K562 (cell line): ENCODE data around the gene R3HDM2. TPM values are rescaled to one million over a fixed set of nuclear protein-coding genes. Genes with fewer than 3 reads are reported as not detected.

ENCODE experiments used
- polyA plus RNA-seq, 8 experiments: library from polyadenylated mRNA; depleted of rRNA in 4 of 8; stranded (reverse) in 5 of 8; unstranded in 3 of 8; fragments of >200 nt; fragmentation: Nextera tagmentation in 2 of 8; fragmentation: Illumina TruSeq in 1 of 8; extraction: Ambion mirVana in 2 of 8; extraction: Trizol in 1 of 8; gene quantifications; 2 replicates each; pipeline versions ENCODE4 v1.2.1 to v1.2.3, GENCODE V29; 2011 to 2014; ENCODE audit warnings: inconsistent platforms in 1 of 8, missing spikeins in 1 of 8
- total RNA-seq, 7 experiments: library from RNA; depleted of rRNA in 6 of 7; stranded (reverse); fragments of >200 nt in 6 of 7; fragmentation: Illumina TruSeq in 2 of 7; extraction: Trizol in 2 of 7; gene quantifications; 2 replicates each; pipeline versions ENCODE4 v1.2.1 to v1.2.3, GENCODE V29; 2011 to 2021; ENCODE audit warnings: low replicate concordance in 1 of 7
- TF ChIP-seq, protein P1 (sequence below): fragments of 450-650 bp; IDR thresholded peaks from 2 replicates; pipeline ENCODE4 v1.6.1; 2016; ENCODE audit warnings: mild to moderate bottlenecking, moderate library complexity
- TF ChIP-seq, protein P2 (sequence below): fragments of 200-800 bp; sonication (Bioruptor generic); IDR thresholded peaks from 2 replicates; pipeline ENCODE4 v1.6.1; 2017; ENCODE audit warnings: missing genetic modification characterization, missing compliant biosample characterization

The R3HDM2 gene
- total and polyA plus RNA-seq, 9 of the 15 experiments (the other 6 are each of a cell fraction or from before 2014, with no cell fraction given): 3.3 to 18.8 (median 9.0) TPM

DNA sequence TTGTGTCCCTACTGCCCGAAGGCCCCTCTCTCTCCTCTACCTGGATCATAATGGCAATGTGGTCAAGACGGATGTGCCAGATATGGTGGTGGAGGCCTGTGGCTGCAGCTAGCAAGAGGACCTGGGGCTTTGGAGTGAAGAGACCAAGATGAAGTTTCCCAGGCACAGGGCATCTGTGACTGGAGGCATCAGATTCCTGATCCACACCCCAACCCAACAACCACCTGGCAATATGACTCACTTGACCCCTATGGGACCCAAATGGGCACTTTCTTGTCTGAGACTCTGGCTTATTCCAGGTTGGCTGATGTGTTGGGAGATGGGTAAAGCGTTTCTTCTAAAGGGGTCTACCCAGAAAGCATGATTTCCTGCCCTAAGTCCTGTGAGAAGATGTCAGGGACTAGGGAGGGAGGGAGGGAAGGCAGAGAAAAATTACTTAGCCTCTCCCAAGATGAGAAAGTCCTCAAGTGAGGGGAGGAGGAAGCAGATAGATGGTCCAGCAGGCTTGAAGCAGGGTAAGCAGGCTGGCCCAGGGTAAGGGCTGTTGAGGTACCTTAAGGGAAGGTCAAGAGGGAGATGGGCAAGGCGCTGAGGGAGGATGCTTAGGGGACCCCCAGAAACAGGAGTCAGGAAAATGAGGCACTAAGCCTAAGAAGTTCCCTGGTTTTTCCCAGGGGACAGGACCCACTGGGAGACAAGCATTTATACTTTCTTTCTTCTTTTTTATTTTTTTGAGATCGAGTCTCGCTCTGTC is 26.1 kb upstream of the R3HDM2 start (continued):
- TF ChIP-seq, protein P1, sequence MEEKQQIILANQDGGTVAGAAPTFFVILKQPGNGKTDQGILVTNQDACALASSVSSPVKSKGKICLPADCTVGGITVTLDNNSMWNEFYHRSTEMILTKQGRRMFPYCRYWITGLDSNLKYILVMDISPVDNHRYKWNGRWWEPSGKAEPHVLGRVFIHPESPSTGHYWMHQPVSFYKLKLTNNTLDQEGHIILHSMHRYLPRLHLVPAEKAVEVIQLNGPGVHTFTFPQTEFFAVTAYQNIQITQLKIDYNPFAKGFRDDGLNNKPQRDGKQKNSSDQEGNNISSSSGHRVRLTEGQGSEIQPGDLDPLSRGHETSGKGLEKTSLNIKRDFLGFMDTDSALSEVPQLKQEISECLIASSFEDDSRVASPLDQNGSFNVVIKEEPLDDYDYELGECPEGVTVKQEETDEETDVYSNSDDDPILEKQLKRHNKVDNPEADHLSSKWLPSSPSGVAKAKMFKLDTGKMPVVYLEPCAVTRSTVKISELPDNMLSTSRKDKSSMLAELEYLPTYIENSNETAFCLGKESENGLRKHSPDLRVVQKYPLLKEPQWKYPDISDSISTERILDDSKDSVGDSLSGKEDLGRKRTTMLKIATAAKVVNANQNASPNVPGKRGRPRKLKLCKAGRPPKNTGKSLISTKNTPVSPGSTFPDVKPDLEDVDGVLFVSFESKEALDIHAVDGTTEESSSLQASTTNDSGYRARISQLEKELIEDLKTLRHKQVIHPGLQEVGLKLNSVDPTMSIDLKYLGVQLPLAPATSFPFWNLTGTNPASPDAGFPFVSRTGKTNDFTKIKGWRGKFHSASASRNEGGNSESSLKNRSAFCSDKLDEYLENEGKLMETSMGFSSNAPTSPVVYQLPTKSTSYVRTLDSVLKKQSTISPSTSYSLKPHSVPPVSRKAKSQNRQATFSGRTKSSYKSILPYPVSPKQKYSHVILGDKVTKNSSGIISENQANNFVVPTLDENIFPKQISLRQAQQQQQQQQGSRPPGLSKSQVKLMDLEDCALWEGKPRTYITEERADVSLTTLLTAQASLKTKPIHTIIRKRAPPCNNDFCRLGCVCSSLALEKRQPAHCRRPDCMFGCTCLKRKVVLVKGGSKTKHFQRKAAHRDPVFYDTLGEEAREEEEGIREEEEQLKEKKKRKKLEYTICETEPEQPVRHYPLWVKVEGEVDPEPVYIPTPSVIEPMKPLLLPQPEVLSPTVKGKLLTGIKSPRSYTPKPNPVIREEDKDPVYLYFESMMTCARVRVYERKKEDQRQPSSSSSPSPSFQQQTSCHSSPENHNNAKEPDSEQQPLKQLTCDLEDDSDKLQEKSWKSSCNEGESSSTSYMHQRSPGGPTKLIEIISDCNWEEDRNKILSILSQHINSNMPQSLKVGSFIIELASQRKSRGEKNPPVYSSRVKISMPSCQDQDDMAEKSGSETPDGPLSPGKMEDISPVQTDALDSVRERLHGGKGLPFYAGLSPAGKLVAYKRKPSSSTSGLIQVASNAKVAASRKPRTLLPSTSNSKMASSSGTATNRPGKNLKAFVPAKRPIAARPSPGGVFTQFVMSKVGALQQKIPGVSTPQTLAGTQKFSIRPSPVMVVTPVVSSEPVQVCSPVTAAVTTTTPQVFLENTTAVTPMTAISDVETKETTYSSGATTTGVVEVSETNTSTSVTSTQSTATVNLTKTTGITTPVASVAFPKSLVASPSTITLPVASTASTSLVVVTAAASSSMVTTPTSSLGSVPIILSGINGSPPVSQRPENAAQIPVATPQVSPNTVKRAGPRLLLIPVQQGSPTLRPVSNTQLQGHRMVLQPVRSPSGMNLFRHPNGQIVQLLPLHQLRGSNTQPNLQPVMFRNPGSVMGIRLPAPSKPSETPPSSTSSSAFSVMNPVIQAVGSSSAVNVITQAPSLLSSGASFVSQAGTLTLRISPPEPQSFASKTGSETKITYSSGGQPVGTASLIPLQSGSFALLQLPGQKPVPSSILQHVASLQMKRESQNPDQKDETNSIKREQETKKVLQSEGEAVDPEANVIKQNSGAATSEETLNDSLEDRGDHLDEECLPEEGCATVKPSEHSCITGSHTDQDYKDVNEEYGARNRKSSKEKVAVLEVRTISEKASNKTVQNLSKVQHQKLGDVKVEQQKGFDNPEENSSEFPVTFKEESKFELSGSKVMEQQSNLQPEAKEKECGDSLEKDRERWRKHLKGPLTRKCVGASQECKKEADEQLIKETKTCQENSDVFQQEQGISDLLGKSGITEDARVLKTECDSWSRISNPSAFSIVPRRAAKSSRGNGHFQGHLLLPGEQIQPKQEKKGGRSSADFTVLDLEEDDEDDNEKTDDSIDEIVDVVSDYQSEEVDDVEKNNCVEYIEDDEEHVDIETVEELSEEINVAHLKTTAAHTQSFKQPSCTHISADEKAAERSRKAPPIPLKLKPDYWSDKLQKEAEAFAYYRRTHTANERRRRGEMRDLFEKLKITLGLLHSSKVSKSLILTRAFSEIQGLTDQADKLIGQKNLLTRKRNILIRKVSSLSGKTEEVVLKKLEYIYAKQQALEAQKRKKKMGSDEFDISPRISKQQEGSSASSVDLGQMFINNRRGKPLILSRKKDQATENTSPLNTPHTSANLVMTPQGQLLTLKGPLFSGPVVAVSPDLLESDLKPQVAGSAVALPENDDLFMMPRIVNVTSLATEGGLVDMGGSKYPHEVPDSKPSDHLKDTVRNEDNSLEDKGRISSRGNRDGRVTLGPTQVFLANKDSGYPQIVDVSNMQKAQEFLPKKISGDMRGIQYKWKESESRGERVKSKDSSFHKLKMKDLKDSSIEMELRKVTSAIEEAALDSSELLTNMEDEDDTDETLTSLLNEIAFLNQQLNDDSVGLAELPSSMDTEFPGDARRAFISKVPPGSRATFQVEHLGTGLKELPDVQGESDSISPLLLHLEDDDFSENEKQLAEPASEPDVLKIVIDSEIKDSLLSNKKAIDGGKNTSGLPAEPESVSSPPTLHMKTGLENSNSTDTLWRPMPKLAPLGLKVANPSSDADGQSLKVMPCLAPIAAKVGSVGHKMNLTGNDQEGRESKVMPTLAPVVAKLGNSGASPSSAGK: no peak
- TF ChIP-seq, protein P2, sequence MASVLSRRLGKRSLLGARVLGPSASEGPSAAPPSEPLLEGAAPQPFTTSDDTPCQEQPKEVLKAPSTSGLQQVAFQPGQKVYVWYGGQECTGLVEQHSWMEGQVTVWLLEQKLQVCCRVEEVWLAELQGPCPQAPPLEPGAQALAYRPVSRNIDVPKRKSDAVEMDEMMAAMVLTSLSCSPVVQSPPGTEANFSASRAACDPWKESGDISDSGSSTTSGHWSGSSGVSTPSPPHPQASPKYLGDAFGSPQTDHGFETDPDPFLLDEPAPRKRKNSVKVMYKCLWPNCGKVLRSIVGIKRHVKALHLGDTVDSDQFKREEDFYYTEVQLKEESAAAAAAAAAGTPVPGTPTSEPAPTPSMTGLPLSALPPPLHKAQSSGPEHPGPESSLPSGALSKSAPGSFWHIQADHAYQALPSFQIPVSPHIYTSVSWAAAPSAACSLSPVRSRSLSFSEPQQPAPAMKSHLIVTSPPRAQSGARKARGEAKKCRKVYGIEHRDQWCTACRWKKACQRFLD (CRISPR knock-in tag): peak; percentile 33; the same call in 1 of the 2 replicates
